Embryonic facial prominence (tissue), 1 donor: ENCODE results near the gene BCAP31.

ENCODE experiments used
- DNase-seq: peaks from one replicate; pipeline ENCODE4 v3.0.0-alpha.2; 2016; ENCODE audit errors: extremely low spot score

Gene BCAP31

GRCh38 chrX:153724252-153725038, at the start of gene BCAP31, which contains the start of gene ABCD1:
BCAP31 (minus strand) TSS chrX:153724387; CDS start chrX:153723244, 1,143 bp downstream.
ABCD1 (plus strand) TSS chrX:153724856; CDS start chrX:153725267, 411 bp downstream.
- DNase-seq = peak; percentile 57

DNA sequence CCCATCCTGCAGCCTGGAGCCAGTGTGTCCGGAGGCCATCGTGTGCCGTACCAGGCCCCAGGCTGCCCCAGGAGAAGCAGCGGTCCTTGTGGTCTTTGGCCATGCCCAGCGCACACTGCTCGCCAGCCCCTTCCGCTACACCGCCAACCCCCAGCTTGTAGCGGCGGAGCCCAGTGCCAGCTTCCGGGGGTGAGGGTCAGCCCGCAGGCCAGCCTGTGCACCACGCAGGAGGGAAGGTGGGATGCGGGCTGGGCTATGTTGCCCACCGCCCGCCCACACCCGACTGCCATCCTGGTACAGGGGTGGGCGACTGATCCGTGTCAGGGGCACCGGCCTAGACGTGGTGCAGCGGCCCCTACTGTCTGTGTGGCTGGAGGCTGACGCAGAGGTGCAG, 49.0 kb upstream of the BCAP31 start:
- no peak for DNase-seq

DNA sequence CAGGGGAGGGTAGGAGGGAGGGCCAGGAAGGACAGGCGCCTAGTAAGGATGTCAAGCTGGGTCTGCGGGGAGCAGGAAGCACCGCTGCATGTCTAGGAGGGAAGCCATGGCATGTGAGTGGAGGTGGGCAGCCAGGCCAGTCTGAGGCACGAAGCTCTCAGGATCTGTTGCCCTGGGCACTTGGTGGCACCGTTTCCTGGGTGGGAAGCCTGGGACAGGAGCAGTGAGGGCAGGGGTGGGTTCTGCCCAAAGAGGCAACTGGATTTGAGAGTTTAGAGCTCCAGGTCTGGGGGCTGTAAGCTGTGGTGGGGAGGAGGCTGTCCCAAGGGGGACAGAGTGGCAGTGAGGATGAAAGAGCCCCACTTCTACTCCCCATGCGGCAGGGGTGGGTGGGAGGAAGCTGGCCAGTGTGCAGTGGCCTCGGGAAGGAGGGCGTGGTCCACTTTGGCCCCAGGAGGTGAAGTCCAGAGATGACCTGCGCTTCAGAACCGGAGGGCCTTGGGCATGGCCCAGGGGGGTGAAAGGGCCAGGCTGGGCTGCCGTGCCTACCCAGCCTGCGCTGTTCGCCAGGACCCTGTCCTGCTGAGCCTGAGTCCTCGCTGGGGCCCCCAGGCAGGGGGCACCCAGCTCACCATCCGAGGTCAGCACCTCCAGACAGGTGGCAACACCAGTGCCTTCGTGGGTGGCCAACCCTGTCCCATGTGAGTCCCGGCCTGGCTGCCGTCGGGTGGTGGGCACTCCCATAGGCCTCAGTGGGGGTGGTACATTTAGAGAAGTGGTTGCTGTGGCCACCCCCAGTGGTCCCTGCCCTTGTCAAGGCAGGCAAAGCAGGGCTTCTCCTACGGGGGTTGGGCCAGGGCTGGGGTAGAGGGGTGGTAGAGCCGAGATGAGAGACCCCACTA, 48.4 kb upstream of the BCAP31 start:
- no peak for DNase-seq

- no peak for DNase-seq
Measured at GRCh38 chrX:153771415-153772315, 47.5 kb upstream of the BCAP31 start.

GRCh38 chrX:153770601-153771414, 46.6 kb upstream of the BCAP31 start:
- DNase-seq = no peak

DNA sequence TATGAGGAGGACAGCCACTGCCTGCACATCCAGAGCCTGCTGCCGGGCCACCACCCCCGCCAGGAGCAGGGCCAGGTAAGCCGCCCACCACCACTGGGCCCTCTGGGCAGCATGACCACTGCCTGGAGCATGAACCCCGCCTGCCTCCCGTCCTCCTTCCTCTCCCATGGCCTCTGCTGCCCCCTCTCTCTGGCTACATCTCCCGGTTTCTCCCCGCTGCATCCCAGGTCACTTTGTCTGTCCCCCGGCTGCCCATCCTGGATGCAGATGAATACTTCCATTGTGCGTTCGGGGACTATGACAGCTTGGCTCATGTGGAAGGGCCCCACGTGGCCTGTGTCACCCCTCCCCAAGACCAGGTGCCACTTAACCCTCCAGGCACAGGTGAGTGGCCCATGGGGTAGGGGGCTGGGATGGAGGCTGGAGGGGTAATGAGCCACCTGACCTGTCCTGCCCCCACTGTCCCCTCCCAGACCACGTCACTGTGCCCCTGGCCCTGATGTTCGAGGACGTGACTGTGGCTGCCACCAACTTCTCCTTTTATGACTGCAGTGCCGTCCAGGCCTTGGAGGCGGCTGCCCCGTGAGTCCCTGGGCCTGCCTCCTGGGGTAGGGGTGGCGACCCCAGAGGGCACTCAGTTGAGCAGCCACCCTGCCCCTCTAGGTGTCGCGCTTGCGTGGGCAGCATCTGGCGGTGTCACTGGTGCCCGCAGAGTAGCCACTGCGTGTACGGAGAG, 45.8 kb upstream of the BCAP31 start:
- no peak for DNase-seq

DNA sequence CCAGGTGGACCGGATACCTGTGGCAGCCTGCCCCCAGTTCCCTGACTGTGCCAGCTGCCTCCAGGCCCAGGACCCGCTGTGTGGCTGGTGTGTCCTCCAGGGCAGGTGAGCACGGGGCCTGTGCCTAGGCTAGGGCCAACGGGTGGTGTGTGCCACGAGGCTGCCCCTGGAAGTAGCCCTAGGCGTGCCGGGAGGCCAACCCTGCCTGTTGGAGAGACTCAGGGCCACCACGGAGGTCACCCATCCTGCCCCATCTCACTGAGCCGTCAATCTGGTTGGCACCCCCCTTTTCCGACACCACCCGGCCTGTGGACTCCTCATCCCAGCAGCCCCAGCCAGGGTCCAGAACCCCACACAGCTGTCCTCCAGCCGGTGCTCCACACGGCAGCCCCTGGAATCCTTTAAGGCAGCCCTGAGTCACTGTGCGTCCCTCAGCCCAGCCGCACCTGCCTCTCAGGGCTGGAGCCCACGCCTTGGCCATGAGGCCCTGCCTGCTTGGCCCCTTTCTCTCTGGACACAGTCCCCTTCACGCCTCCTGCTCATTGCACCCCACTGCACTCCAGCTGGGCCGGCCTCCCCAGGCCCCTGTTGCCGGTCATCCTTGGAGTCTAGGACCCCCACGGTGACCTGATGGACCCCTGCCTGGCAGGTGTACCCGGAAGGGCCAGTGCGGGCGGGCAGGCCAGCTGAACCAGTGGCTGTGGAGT, 45.1 kb upstream of the BCAP31 start:
- no peak for DNase-seq

- no peak for DNase-seq
Measured at GRCh38 chrX:153768311-153769157, 44.3 kb upstream of the BCAP31 start.

- no peak for DNase-seq
Measured at GRCh38 chrX:153767674-153768055, 43.5 kb upstream of the BCAP31 start.

GRCh38 chrX:153766871-153767673, 42.9 kb upstream of the BCAP31 start:
- DNase-seq = no peak

GRCh38 chrX:153766098-153766817, 42.1 kb upstream of the BCAP31 start:
- peak; percentile 6 for DNase-seq

- no peak for DNase-seq
Measured at GRCh38 chrX:153765138-153766079, 41.2 kb upstream of the BCAP31 start.

- no peak for DNase-seq
Measured at GRCh38 chrX:153764786-153765137, 40.6 kb upstream of the BCAP31 start.

GRCh38 chrX:153763989-153764755, 40.0 kb upstream of the BCAP31 start, which contains the start of gene PLXNB3:
PLXNB3 (plus strand) TSS chrX:153764249; CDS start chrX:153765536, 1,287 bp downstream.
- DNase-seq = peak; percentile 9
